Globus pallidus (tissue), 1 donor: ENCODE results near the gene DHX29.
"Not testable (repeated sequence)": the region's sequence is repeated elsewhere in the genome, so short reads cannot be mapped to it uniquely, and the experiment has no call there.

ENCODE experiments used
- DNase-seq: peaks from one replicate; pipeline ENCODE4 v3.0.0-alpha.2; 2015; ENCODE audit warnings: low spot score

Gene DHX29, protein sequence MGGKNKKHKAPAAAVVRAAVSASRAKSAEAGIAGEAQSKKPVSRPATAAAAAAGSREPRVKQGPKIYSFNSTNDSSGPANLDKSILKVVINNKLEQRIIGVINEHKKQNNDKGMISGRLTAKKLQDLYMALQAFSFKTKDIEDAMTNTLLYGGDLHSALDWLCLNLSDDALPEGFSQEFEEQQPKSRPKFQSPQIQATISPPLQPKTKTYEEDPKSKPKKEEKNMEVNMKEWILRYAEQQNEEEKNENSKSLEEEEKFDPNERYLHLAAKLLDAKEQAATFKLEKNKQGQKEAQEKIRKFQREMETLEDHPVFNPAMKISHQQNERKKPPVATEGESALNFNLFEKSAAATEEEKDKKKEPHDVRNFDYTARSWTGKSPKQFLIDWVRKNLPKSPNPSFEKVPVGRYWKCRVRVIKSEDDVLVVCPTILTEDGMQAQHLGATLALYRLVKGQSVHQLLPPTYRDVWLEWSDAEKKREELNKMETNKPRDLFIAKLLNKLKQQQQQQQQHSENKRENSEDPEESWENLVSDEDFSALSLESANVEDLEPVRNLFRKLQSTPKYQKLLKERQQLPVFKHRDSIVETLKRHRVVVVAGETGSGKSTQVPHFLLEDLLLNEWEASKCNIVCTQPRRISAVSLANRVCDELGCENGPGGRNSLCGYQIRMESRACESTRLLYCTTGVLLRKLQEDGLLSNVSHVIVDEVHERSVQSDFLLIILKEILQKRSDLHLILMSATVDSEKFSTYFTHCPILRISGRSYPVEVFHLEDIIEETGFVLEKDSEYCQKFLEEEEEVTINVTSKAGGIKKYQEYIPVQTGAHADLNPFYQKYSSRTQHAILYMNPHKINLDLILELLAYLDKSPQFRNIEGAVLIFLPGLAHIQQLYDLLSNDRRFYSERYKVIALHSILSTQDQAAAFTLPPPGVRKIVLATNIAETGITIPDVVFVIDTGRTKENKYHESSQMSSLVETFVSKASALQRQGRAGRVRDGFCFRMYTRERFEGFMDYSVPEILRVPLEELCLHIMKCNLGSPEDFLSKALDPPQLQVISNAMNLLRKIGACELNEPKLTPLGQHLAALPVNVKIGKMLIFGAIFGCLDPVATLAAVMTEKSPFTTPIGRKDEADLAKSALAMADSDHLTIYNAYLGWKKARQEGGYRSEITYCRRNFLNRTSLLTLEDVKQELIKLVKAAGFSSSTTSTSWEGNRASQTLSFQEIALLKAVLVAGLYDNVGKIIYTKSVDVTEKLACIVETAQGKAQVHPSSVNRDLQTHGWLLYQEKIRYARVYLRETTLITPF (N-terminal part only)

DNA sequence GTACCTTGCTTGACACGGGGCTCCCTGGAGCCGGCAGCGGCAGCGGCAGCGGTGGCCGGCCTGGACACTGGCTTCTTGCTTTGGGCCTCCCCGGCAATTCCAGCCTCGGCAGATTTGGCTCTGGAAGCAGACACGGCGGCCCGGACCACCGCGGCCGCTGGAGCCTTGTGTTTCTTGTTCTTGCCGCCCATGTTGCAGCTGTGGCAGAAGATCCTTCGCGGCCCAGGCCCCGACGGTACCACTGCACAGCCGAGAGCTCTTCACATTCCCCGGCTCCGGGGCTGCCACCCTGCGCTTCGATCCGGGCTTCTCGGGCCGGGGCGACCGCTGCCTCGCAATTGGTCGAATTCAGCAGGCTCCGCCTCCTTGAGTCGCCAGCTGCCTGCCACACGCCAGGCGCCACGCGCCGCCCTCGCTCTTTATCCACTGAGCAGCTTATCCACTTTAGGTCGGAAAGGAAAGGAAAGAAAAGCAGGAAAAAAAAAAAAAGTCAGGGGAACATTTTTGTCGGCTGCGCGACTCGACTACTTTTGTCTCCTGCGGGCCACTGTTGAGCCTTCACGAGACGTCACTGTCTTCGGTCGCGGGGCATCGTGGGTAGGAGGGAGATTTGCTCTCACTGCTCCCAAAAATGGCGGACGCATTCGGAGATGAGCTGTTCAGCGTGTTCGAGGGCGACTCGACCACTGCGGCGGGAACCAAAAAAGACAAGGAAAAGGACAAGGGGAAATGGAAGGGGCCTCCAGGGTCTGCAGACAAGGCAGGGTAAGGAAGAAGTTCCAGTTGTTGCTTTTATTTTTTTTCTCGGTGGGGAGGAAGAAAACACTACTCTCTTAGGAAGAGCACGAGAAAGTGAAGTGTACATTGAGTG, at the start of gene DHX29, which contains the start of gene MTREX:
TSS of gene DHX29 (minus strand) at position 312 of the 871 bp plus-strand sequence. CDS start at position 191, 121 bp downstream.
TSS of gene MTREX (plus strand) at position 607 of the 871 bp plus-strand sequence. CDS start at position 632, 25 bp downstream.
- peak; percentile 90 for DNase-seq

GRCh38 chr5:55356896-55357295, 49.4 kb upstream of the DHX29 start:
- no peak for DNase-seq

- DNase-seq = no peak
Measured at GRCh38 chr5:55350754-55351153, 43.3 kb upstream of the DHX29 start.

- DNase-seq = no peak
Measured at GRCh38 chr5:55347786-55348185, 40.3 kb upstream of the DHX29 start.

DNA sequence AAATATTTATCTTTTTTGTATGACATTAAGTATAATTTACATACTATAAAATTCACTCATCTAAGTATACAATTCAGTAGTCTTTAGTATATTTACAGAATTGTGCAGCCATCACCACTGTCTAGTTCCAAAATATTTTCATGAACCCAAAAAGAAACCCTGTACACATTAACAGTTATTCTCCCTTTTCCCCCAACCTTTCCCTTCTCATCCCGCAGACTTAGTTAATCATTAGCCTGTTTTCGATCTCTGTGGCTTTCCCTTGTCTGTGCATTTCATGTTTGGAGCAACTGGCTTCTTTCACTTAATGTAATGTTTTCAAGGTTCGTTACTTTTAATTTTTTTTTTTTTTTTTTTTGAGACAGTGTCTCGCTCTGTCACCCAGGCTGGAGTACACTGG, 37.8 kb upstream of the DHX29 start:
- DNase-seq = no peak

- DNase-seq = peak; percentile 66
Measured at GRCh38 chr5:55344392-55344992, 37.0 kb upstream of the DHX29 start.

GRCh38 chr5:55343609-55344008, 36.1 kb upstream of the DHX29 start:
- DNase-seq = no peak

DNA sequence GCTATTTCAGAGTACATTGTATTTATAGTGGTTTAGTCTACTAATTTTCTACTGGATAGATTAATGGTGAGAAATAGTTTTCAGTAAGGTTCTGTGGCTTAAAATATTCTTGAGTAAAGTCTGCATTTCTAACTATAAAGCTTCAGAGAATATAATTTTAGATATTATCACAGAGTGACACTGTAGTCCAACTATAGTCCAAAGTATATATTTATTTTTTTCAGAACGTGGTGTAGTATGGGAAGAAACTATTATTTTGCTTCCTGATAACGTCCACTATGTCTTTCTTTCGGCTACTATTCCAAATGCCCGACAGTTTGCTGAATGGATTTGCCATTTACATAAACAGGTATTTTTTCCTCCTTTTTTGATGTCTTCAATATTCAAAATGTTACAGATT, 35.6 kb upstream of the DHX29 start:
- DNase-seq = no peak

GRCh38 chr5:55338810-55339243, 31.3 kb upstream of the DHX29 start:
- no peak for DNase-seq

GRCh38 chr5:55338092-55338613, 30.7 kb upstream of the DHX29 start:
- DNase-seq = no peak

- no peak for DNase-seq
Measured at GRCh38 chr5:55333811-55334210, 26.3 kb upstream of the DHX29 start.

- no peak for DNase-seq
Measured at GRCh38 chr5:55333017-55333416, 25.5 kb upstream of the DHX29 start.

DNA sequence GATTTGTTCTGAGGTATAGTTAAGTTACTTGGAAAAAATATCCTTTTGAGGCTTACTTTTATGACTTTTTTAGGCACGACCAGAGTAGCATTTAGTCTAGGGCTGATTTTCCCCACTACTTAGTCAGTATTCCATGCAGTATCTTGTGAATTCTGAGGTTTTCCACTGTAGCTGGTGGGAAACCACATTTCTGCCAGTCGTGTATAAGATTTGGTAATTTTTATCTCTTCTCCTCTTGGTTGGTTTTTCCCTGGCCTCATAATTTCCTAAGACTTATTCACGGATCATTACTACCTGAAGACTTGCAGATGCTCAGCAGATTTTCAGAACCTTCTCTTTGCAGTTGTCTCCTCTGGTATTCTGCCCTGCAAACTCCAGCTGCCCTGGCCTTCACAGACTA, 23.8 kb upstream of the DHX29 start:
- no peak for DNase-seq

GRCh38 chr5:55327281-55327680, 19.8 kb upstream of the DHX29 start:
- DNase-seq = no peak

DNA sequence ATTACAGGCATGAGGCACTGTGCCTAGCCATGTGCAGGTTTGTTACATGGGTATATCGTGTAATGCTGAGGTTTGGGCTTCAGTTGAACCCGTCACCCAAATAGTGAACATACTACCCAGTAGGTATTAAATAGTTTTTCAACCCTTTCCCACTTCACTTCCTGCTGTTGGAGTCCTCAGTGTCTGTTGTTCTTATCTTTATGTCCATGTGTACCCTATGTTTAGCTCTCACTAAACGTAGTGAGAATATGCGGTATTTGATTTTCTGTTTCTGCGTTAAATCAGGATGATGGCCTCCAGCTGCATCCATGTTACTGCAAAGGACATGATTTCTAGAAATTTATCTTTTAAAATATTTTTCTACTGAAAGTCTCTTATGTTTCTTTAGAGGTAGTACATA, 18.1 kb upstream of the DHX29 start:
- no peak for DNase-seq

- DNase-seq = peak; percentile 64
Measured at GRCh38 chr5:55324815-55325418, 17.4 kb upstream of the DHX29 start.

GRCh38 chr5:55324006-55324405, 16.5 kb upstream of the DHX29 start:
- DNase-seq = no peak

DNA sequence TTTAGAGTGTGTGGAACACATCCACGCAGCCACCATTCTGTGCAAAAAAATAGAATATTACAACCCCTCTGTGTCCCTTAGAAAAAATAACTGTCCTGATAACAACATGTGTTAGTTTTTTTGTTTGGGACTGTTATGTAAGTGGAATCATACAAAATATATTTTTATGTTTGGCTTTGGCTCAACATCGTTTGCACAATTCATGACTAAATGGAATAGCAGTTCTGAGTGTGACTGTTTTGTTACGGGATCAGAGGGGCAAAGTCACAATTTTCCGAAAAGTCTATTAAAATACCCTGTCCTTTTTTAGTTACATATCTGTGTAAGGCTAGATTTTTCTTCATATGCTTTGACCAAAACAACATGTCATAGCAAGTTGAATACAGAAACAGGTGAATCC, 13.1 kb upstream of the DHX29 start:
- no peak for DNase-seq

DNA sequence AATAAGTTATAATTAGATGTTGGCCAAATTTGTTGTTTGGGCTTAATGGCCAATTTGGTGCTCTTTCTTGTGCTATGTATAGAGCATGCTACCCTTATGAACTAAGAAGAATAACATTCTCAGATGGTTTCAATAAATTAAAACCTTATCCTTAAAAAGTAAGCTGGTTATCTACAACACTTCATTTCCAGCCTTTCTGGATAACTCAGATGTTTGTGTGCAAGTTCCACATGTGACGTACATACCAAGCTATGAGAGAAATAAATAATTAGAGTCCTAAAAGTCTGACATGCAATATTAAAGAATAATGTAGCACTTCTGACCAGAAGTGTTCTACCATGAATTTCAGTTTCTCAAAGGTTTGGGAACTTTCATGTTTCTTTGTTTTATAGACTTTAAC, 12.0 kb upstream of the DHX29 start:
- no peak for DNase-seq

DNA sequence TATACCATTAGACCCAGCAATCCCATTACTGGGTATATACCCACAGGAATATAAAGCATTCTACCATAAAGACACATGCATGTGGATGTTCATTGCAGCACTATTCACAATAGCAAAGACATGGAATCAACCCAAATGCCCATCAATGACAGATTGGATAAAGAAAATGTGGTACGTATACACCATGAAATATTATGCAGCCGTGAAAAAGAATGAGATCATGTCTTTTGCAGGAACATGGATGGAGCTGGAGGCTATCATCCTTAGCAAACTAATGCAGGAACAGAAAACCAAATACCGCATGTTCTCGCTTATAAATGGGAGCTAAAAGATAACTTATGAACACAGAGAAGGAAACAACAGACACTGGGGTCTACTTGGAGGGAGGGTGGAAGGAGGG, 10.7 kb upstream of the DHX29 start:
- DNase-seq = not testable (repeated sequence)
